Mesothelial cell of epicardium (in vitro differentiated cells): ENCODE measurements around the gene DSCAM. TPM values are rescaled to one million over a fixed set of nuclear protein-coding genes. Genes with fewer than 3 reads are reported as not detected.

Source experiments
- DNase-seq, 2 experiments: peaks; one replicate each; pipeline ENCODE4 v3.0.0; 2021; ENCODE audit warnings: low spot score in 2 of 2; ENCODE audit not compliant: unreplicated experiment in 2 of 2
- H3K27ac Mint-ChIP-seq: 2 replicates; pipeline ENCODE4 v1.8.0; 2021; ENCODE audit warnings: mixed read lengths
- H3K27me3 Mint-ChIP-seq: 2 replicates; pipeline ENCODE4 v1.8.0; 2021; ENCODE audit warnings: low read depth, mixed read lengths
- H3K36me3 Mint-ChIP-seq: 2 replicates; pipeline ENCODE4 v1.8.0; 2021; ENCODE audit warnings: mixed read lengths
- H3K4me1 Mint-ChIP-seq: 2 replicates; pipeline ENCODE4 v1.8.0; 2021; ENCODE audit warnings: mixed read lengths
- H3K4me3 Mint-ChIP-seq: 2 replicates; pipeline ENCODE4 v1.8.0; 2021; ENCODE audit warnings: mild to moderate bottlenecking, moderate library complexity, mixed read lengths
- H3K9me3 Mint-ChIP-seq: 2 replicates; pipeline ENCODE4 v1.8.0; 2021; ENCODE audit warnings: mixed read lengths
- total RNA-seq: library from RNA; stranded (reverse); gene quantifications from 3 replicates; pipeline ENCODE4 v1.2.1, GENCODE V29; 2021
- TF ChIP-seq, protein P1 (sequence below): fragments of 200-600 bp; sonication (generic); IDR thresholded peaks from one replicate; pipeline ENCODE4 v1.5.0; 2021; ENCODE audit warnings: antibody characterized with exemption; ENCODE audit not compliant: unreplicated experiment

The DSCAM gene
- total RNA-seq, 1 donor from 2014 or later: not detected

DNA sequence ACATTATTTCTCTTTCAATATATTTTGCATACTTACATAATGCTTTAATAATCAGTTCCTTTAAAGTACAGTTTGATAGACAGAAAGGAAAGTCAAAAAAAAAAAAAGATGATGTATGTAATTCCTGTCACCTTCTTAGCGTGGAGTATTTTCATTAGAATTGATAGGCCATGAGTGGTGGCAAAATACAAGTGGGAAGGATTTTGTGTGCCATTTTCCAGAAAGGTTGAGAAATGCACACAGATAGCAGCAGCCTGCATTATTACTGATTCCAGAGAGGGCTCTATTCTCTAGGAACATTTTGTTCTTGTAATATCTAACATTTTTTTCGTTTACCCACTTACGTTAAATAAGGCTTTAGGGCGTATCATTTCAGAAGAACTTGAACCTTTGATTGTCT lies 475.6 kb downstream of the DSCAM start:
- Mint-ChIP-seq H3K27me3 (peaks cover 34% of the 10 kb centered on the region), H3K4me1 (no peaks in the 10 kb centered on the region), H3K27ac (no peak overlapping the region), H3K4me3 (no peak overlapping the region), H3K9me3 (no peaks in the 10 kb centered on the region), H3K36me3 (no peaks in the 10 kb centered on the region)
- no peak for DNase-seq
- TF ChIP-seq, protein P1, sequence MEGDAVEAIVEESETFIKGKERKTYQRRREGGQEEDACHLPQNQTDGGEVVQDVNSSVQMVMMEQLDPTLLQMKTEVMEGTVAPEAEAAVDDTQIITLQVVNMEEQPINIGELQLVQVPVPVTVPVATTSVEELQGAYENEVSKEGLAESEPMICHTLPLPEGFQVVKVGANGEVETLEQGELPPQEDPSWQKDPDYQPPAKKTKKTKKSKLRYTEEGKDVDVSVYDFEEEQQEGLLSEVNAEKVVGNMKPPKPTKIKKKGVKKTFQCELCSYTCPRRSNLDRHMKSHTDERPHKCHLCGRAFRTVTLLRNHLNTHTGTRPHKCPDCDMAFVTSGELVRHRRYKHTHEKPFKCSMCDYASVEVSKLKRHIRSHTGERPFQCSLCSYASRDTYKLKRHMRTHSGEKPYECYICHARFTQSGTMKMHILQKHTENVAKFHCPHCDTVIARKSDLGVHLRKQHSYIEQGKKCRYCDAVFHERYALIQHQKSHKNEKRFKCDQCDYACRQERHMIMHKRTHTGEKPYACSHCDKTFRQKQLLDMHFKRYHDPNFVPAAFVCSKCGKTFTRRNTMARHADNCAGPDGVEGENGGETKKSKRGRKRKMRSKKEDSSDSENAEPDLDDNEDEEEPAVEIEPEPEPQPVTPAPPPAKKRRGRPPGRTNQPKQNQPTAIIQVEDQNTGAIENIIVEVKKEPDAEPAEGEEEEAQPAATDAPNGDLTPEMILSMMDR: no peak

DNA sequence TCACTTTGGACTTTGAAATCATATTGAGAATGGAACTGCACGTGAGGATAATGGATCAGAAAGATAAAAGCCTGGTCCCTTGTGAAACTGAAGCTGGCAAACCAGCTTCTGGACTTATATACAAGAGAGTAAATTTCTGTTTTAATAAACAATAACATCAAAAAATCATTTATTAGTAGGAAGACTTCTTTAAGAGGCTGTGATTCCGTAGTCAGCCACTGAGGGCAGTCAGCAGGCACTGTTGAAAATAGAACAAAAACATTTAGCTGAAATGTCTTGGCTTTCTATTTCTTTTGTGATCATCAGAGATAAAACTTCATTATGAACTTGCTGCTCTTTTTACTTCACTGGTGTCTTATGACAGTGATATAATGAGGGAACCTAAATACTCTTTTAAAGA lies 490.3 kb downstream of the DSCAM start:
- no peak for DNase-seq
- TF ChIP-seq, protein P1: no peak
- no peaks in the 10 kb centered on the region for H3K27me3 Mint-ChIP-seq
- H3K36me3 Mint-ChIP-seq: no peaks in the 10 kb centered on the region
- no peaks in the 10 kb centered on the region for H3K9me3 Mint-ChIP-seq
- no peak overlapping the region for H3K4me3 Mint-ChIP-seq
- no peak overlapping the region for H3K27ac Mint-ChIP-seq
- H3K4me1 Mint-ChIP-seq: no peaks in the 10 kb centered on the region

DNA sequence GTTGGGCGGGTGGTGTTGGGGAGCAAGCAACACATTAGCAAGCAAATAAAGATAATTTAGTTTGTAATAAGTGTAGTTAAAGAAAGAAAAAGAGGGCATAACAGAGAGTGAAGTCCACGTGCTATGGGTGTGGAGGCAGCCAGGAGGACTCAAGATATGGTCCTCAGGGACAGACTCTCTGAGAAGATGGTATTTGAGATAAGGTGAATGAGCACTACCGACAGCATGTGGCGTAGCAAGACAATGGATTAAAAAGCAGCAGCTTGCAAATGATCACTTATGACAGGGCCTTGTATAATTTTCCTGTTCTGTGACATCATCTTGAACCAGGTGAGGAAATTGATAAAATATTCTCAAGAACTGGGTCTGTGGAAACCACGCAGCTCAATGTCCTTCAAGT lies 491.9 kb downstream of the DSCAM start:
- Mint-ChIP-seq H3K36me3 (no peaks in the 10 kb centered on the region), H3K4me3 (no peak overlapping the region)
- no peak for DNase-seq

DNA sequence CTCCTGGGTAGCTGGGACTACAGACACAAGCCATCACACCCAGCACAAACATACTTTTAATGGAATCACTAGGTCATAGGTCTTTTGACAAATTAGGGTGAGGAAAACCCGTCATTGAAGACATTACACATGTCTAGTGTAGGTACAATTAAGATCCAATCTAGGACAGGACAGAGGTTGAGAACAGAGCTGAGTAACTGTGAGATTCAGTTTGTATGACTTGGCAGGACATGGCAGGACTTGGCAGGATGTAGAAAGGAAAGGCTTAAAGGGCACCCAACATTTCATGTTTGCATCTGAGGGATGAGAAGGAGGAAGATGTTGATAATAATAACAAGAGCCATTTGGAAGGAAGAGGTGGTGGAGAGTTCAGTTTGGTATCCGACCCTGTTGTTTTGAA lies 496.0 kb downstream of the DSCAM start:
- TF ChIP-seq, protein P1: no peak
- DNase-seq: no peak
- Mint-ChIP-seq H3K36me3 (no peaks in the 10 kb centered on the region), H3K4me3 (no peak overlapping the region), H3K4me1 (peaks cover 1% of the 10 kb centered on the region), H3K27me3 (peaks cover 6% of the 10 kb centered on the region), H3K9me3 (no peaks in the 10 kb centered on the region), H3K27ac (no peak overlapping the region)

More for the DNA sequence above, 491.9 kb downstream of the DSCAM start:
- TF ChIP-seq, protein P1: no peak
- Mint-ChIP-seq H3K27me3 (peaks cover 4% of the 10 kb centered on the region), H3K4me1 (no peaks in the 10 kb centered on the region), H3K9me3 (no peaks in the 10 kb centered on the region), H3K27ac (no peak overlapping the region)

DNA sequence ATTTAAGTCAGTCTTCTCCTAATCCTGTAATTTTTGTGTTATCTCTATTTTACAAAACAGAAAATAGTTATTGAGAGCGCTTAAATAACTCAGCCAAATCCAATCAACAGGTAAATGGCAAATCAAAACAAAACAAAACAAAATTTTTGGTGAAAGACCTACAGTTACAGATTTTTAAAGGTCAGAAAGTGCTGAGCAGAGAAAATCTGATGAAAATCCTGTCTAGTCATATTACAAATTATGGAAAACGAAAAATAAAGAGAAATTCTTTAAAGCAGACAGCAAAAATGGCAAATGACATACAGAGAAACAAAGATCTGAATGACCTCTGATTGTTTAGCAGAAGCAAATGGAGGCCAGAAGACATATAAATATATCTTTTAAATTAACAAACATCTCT lies 497.4 kb downstream of the DSCAM start:
- DNase-seq: no peak
- H3K36me3 Mint-ChIP-seq: no peaks in the 10 kb centered on the region
- no peaks in the 10 kb centered on the region for H3K9me3 Mint-ChIP-seq
- TF ChIP-seq, protein P1: no peak
- H3K27me3 Mint-ChIP-seq: peaks cover 6% of the 10 kb centered on the region
- no peak overlapping the region for H3K27ac Mint-ChIP-seq
- peaks cover 4% of the 10 kb centered on the region for H3K4me1 Mint-ChIP-seq
- H3K4me3 Mint-ChIP-seq: no peak overlapping the region

DNA sequence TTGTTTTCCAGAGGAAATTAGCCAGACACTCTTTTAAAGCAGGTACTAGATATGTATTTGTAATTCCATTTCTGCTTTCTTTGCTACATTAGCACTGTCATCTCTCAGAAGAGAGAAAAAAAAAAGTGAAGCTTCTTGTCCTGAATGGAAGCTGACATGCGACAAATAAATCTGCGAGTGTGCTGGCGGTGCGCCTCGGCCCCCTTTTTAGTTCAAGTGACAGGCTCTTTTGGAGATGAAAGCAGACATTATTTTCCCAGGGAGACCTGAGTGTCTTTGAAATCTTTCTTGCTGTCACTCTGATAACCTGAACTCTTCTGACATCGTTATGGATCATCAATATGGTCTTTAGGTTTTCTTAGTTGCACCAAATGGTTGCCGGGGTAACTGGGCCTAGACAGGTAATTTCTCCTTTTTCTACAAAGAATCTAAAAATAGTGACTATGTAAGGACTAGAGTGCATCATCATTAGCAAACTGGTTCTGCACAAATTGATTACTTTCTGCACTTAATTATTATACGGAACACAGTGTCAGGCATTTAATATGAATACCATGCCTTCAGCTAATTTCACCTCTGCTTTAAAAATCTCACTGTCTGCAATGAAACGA lies 501.1 kb downstream of the DSCAM start:
- Mint-ChIP-seq H3K9me3 (no peaks in the 10 kb centered on the region), H3K4me3 (no peak overlapping the region), H3K27me3 (peaks cover 4% of the 10 kb centered on the region), H3K36me3 (no peaks in the 10 kb centered on the region), H3K4me1 (peaks cover 4% of the 10 kb centered on the region), H3K27ac (no peak overlapping the region)
- DNase-seq: no peak
- TF ChIP-seq, protein P1: no peak
